ENCODE results near the gene RNF125.

- TF ChIP-seq, protein P1, sequence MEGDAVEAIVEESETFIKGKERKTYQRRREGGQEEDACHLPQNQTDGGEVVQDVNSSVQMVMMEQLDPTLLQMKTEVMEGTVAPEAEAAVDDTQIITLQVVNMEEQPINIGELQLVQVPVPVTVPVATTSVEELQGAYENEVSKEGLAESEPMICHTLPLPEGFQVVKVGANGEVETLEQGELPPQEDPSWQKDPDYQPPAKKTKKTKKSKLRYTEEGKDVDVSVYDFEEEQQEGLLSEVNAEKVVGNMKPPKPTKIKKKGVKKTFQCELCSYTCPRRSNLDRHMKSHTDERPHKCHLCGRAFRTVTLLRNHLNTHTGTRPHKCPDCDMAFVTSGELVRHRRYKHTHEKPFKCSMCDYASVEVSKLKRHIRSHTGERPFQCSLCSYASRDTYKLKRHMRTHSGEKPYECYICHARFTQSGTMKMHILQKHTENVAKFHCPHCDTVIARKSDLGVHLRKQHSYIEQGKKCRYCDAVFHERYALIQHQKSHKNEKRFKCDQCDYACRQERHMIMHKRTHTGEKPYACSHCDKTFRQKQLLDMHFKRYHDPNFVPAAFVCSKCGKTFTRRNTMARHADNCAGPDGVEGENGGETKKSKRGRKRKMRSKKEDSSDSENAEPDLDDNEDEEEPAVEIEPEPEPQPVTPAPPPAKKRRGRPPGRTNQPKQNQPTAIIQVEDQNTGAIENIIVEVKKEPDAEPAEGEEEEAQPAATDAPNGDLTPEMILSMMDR (IDR thresholded peaks at IDR 0.05), result no peak
- TF ChIP-seq POLR2A (IDR thresholded peaks at IDR 0.05), result no peak
Measured at GRCh38 chr18:31998880-31999412, 19.7 kb upstream of the RNF125 start.

All from right lobe of liver (tissue), 4 donors.